GM13977 (cell line): ENCODE data around the gene TNFSF9.
"Not testable (repeated sequence)": the region's sequence is repeated elsewhere in the genome, so short reads cannot be mapped to it uniquely, and the experiment has no call there.

Experiments
- DNase-seq: peaks from one replicate; pipeline ENCODE4 v3.0.0; 2012; ENCODE audit warnings: low spot score
- CTCF ChIP-seq: IDR thresholded peaks from 2 replicates; pipeline ENCODE4 v1.5.1; 2012; ENCODE audit warnings: mild to moderate bottlenecking, control low read depth; ENCODE audit not compliant: insufficient read depth; ENCODE audit errors: extremely low read depth, missing control alignments
- in situ Hi-C: fragments of 300-500 bp; cut with MboI; formaldehyde crosslinking; loops from one replicate; pipeline ENCODE4 v1.12.0; 2022; ENCODE audit warnings: low sequenced_read_pairs, low pct_unique_long_range_greater_than_20kb, mixed read lengths, inconsistent platforms; ENCODE audit not compliant: unreplicated experiment

The TNFSF9 gene

GRCh38 chr19:6573350-6573749 is 42.5 kb downstream of the TNFSF9 start:
- no peak for TF ChIP-seq CTCF
- no peak for DNase-seq
- in situ Hi-C loops, result no loop called here

GRCh38 chr19:6576869-6577475 is 46.1 kb downstream of the TNFSF9 start:
- in situ Hi-C loops, result no loop called here
- DNase-seq, result no peak
- TF ChIP-seq CTCF, result no peak

- TF ChIP-seq CTCF, result no peak
- in situ Hi-C loops, result no loop called here
- peak; percentile 77 for DNase-seq
These were observed 46.8 kb downstream of the TNFSF9 start for GRCh38 chr19:6577476-6578125.

GRCh38 chr19:6579450-6580178 is 48.8 kb downstream of the TNFSF9 start:
- in situ Hi-C loops, result no loop called here
- no peak for TF ChIP-seq CTCF
- DNase-seq, result no peak

- no peak for DNase-seq
- in situ Hi-C loops, result no loop called here
- no peak for TF ChIP-seq CTCF
These were observed 49.5 kb downstream of the TNFSF9 start for GRCh38 chr19:6580313-6580712.

GRCh38 chr19:6582515-6583484 is 52.0 kb downstream of the TNFSF9 start:
- DNase-seq, in situ Hi-C loops: not testable (repeated sequence)
